Measurements from ENCODE around the gene FUZ.

DNA sequence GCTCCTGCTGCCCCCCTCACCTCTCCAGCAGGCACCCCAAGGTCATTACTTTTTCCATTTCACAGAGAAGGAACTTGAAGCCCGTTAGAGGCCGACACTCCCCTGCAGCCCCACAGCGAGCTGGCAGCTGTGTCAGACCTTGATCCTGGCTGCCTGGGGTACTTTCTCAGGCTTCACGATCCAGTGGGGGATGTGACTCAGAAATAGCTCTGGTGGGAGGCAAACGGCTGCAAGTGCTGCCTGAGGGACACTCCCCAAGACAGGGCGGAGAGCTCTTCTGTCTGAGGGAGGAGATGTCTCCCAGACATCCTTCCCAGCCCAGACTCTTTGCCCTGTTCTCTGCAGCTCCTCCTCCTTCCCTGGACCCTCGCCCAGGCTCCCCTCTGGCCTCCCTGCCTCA, 54.8 kb downstream of the FUZ start:
- no peak for TF ChIP-seq CTCF (IDR thresholded peaks at IDR 0.05)
- no peak for TF ChIP-seq EZH2 (IDR thresholded peaks at IDR 0.05; ENCODE audit: borderline replicate concordance, insufficient read depth, low read depth, low read length, poor library complexity, severe bottlenecking)
